Muscle of leg (tissue), 11 donors: ENCODE measurements around the gene SGK1. TPM values are rescaled to one million over a fixed set of nuclear protein-coding genes. Genes with fewer than 3 reads are reported as not detected.

Experiments
- DNase-seq: peaks from one replicate; pipeline ENCODE4 v3.0.0; 2013
- H3K27ac ChIP-seq: one replicate; pipeline ENCODE4 v1.5.1; 2013; ENCODE audit warnings: mild to moderate bottlenecking, low read length, control low read depth
- H3K27me3 ChIP-seq: one replicate; pipeline ENCODE4 v1.6.1; 2013; ENCODE audit warnings: low read length; ENCODE audit not compliant: control insufficient read depth, insufficient read depth
- H3K36me3 ChIP-seq: one replicate; pipeline ENCODE4 v1.6.1; 2013; ENCODE audit warnings: low read length; ENCODE audit not compliant: control insufficient read depth, insufficient read depth
- H3K4me1 ChIP-seq: one replicate; pipeline ENCODE4 v1.6.1; 2013; ENCODE audit warnings: low read length; ENCODE audit not compliant: control insufficient read depth, insufficient read depth
- H3K4me3 ChIP-seq: one replicate; pipeline ENCODE4 v1.5.1; 2013; ENCODE audit warnings: low read length, control low read depth
- H3K9me3 ChIP-seq: replicated peaks from 2 replicates; pipeline ENCODE4 v1.6.1; 2013; ENCODE audit warnings: low read depth, low read length; ENCODE audit not compliant: control insufficient read depth
- WGBS: methylation state at CpG from one replicate; pipeline ENCODE4 v1.1.5; 2013; ENCODE audit warnings: missing lambda C conversion rate; ENCODE audit not compliant: insufficient coverage; 5-methylcytosine and 5-hydroxymethylcytosine counted together
- polyA plus RNA-seq, 8 donors: library from polyadenylated mRNA; unstranded; fragments of 120-200 nt; gene quantifications; one replicate each; pipeline versions ENCODE4 v1.2.1 to v1.2.3, GENCODE V29; 2013; ENCODE audit warnings: inconsistent platforms in 1 of 8, low replicate concordance in 1 of 8; ENCODE audit not compliant: insufficient read length in 8 of 8, insufficient read depth in 1 of 8
- total RNA-seq: library from RNA; stranded (reverse); fragments of 120-200 nt; gene quantifications from one replicate; pipeline ENCODE4 v1.2.4, GENCODE V29; 2013

Gene SGK1
- total and polyA plus RNA-seq, 9 donors, result 17.4 to 32.2 (median 19.4) TPM

GRCh38 chr6:134175532-134176263, 142.2 kb downstream of the SGK1 start:
- WGBS, result under 1% methylated on average over 34 of the region's 44 CpGs
- H3K4me1 ChIP-seq, result peaks cover 37% of the 10 kb centered on the region

DNA sequence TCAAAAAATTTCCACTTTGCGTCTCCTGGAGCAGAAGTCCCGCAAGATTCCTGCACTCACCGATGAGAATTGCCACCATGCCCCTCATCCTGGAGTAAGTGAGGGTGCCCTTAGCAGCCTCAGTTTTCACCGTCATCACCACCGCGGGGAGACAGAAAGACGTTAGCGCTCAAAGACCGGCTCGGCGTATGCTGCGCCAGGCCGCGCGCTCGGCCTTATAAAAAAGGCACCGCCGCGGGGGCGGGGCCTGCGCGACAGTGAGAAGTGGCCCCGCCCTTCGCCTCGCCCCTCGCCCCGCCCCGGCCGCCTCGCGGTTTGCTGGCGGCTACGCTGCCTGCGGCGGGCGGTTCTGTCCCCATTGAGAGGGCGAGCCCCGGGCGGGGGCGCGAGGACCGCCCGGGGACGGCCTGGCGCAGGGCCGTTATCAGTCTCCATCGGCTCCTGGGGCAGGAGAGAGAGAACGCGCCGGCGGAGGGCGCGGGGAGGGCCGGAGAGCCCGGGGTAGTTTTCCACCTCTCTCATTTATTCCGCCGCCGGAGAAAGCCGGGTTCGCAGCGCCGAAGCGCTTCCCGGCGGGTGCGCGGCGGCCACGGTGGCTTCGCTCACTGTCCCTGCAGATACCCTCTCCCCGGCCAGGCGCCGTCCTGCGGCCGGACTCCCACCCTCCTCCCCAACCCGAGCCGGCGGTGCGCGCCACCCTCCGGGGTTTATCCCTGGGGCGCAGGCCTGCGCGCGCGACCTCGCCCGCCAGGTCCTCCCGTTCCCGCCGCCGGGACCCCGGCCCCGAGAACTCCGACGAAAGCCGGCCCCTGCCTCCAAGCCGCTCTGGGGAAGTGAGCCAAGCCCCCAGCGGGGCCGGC, 143.0 kb downstream of the SGK1 start:
- Histone ChIP-seq H3K27ac (peak overlapping the region; percentile 94), H3K4me3 (peak overlapping the region; percentile 77), H3K4me1 (peaks cover 40% of the 10 kb centered on the region), H3K27me3 (peaks cover 4% of the 10 kb centered on the region), H3K9me3 (no peaks in the 10 kb centered on the region), H3K36me3 (peaks cover 27% of the 10 kb centered on the region)
- DNase-seq, result peak; percentile 95
- under 1% methylated on average over 96 of the region's 100 CpGs for WGBS

More at GRCh38 chr6:134175532-134176263, 142.2 kb downstream of the SGK1 start:
- peaks cover 22% of the 10 kb centered on the region for H3K36me3 ChIP-seq
- H3K9me3 ChIP-seq, result no peaks in the 10 kb centered on the region
- peak overlapping the region; percentile 94 for H3K27ac ChIP-seq
- H3K27me3 ChIP-seq, result peaks cover 4% of the 10 kb centered on the region
- DNase-seq, result peak; percentile 82
- H3K4me3 ChIP-seq, result peak overlapping the region; percentile 66

DNA sequence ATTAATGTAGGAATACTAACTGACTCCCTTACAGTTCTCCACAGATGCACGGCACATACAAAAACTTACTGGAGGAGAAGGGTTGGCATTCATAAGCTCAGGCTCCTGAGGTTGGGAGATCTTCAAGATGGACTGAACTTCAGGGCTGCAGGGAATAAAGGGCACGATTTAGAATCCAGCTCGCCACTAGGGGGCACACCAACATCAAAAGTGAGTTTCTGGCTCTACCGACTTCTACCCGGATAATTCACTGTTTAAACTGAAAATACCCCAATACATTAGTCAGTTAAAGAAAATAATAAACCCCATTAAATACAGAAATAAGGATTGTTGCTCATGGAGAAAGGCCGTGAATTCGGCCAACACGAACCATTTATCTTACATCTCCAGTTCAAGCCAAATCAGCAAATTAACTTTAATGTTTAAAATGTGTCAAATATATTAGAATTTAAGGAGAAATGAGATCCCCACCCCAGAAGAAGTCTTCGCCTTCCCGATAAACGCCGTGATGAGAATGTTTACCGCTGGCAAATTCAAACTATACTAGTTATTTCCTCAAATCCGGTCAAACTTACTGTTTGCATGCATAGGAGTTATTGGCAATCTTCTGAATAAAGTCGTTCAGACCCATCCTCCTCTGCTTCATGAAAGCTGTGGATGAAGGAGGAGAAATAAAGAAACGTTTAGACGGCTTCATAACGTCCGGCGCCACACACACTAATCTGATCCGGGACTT, 143.8 kb downstream of the SGK1 start:
- peak; percentile 92 for DNase-seq
- no peaks in the 10 kb centered on the region for H3K9me3 ChIP-seq
- peaks cover 31% of the 10 kb centered on the region for H3K36me3 ChIP-seq
- H3K4me1 ChIP-seq, result peaks cover 40% of the 10 kb centered on the region
- H3K4me3 ChIP-seq, result peak overlapping the region; percentile 77
- H3K27ac ChIP-seq, result peak overlapping the region; percentile 85
- peaks cover 4% of the 10 kb centered on the region for H3K27me3 ChIP-seq
- WGBS, result 0% methylated on average over 6 of the region's 21 CpGs

GRCh38 chr6:134173366-134173725, 144.6 kb downstream of the SGK1 start:
- Histone ChIP-seq H3K27ac (no peak overlapping the region), H3K9me3 (no peaks in the 10 kb centered on the region), H3K27me3 (peaks cover 4% of the 10 kb centered on the region), H3K4me1 (peaks cover 37% of the 10 kb centered on the region), H3K36me3 (peaks cover 31% of the 10 kb centered on the region), H3K4me3 (peak overlapping the region; percentile 77)
- no peak for DNase-seq
- no CpG with 5 or more reads among the region's 4 CpGs for WGBS

- Histone ChIP-seq H3K27ac (no peak overlapping the region), H3K36me3 (peaks cover 35% of the 10 kb centered on the region), H3K27me3 (peaks cover 4% of the 10 kb centered on the region), H3K9me3 (no peaks in the 10 kb centered on the region), H3K4me3 (peak overlapping the region; percentile 77), H3K4me1 (peaks cover 33% of the 10 kb centered on the region)
- 65% methylated on average over 6 of the region's 7 CpGs for WGBS
- DNase-seq, result no peak
Observed at GRCh38 chr6:134172706-134173365, 145.1 kb downstream of the SGK1 start.

GRCh38 chr6:134172020-134172705, 145.7 kb downstream of the SGK1 start:
- H3K36me3 ChIP-seq, result peaks cover 37% of the 10 kb centered on the region
- H3K9me3 ChIP-seq, result no peaks in the 10 kb centered on the region
- H3K27me3 ChIP-seq, result peaks cover 3% of the 10 kb centered on the region
- peak overlapping the region; percentile 4 for H3K4me3 ChIP-seq
- no peak for DNase-seq
- H3K4me1 ChIP-seq, result peaks cover 26% of the 10 kb centered on the region
- H3K27ac ChIP-seq, result no peak overlapping the region
- WGBS, result 81% methylated on average over 6 of the region's 8 CpGs

DNA sequence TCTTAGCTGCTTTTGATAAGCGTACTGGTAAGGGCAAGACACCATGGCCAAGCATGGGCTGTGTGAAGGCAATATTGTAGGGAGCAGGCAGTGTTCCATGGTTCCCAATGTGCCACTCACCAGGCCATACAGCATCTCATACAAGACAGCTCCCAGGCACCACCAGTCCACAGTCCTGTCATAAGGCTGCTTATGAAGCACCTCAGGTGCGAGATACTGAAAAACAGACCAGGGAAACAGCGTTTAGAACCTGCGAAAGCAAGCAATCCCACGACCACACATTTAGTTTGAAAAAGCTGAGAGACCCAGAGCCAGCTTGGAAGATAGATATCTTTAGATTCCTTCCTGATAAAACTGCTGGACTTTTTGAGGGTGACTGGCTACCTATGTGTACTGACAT, 146.4 kb downstream of the SGK1 start:
- WGBS, result 100% methylated on average over 1 of the region's 5 CpGs
- no peaks in the 10 kb centered on the region for H3K9me3 ChIP-seq
- peak overlapping the region; percentile 4 for H3K4me3 ChIP-seq
- DNase-seq, result no peak
- H3K36me3 ChIP-seq, result peaks cover 37% of the 10 kb centered on the region
- H3K27me3 ChIP-seq, result no peaks in the 10 kb centered on the region
- peaks cover 23% of the 10 kb centered on the region for H3K4me1 ChIP-seq
- no peak overlapping the region for H3K27ac ChIP-seq

DNA sequence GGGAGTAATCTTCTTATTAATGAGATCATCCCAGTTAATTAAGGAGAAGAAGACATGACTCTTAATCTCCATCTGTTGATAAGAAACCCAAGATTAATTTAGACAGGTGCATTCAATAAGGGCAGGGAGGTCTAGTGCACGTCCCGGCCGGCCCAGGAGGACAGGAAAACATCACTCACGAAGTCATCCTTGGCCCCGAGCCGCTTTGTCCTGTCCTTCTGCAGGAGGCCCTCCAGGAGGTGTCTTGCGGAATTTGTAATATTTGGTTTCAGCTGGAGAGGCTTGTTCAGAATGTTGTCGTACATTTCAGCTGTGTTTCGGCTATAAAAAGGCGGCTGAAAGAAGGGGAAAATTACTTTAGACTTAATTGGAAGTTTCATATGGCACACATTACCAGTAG, 147.1 kb downstream of the SGK1 start:
- 31% methylated on average over 6 of the region's 10 CpGs for WGBS
- H3K27ac ChIP-seq, result no peak overlapping the region
- no peak for DNase-seq
- H3K9me3 ChIP-seq, result no peaks in the 10 kb centered on the region
- peaks cover 16% of the 10 kb centered on the region for H3K4me1 ChIP-seq
- H3K4me3 ChIP-seq, result no peak overlapping the region
- H3K36me3 ChIP-seq, result peaks cover 37% of the 10 kb centered on the region
- H3K27me3 ChIP-seq, result no peaks in the 10 kb centered on the region

- Histone ChIP-seq H3K27me3 (no peaks in the 10 kb centered on the region), H3K4me1 (peaks cover 13% of the 10 kb centered on the region), H3K36me3 (peaks cover 37% of the 10 kb centered on the region), H3K27ac (no peak overlapping the region), H3K9me3 (no peaks in the 10 kb centered on the region), H3K4me3 (peak overlapping the region; percentile 1)
- DNase-seq, result no peak
- WGBS, result 52% methylated on average over 21 of the region's 23 CpGs
Observed at GRCh38 chr6:134169871-134170486, 147.9 kb downstream of the SGK1 start.
